Measurements from ENCODE around the gene FLVCR2. TPM values are rescaled to one million over a fixed set of nuclear protein-coding genes. Genes with fewer than 3 reads are reported as not detected.

Gene FLVCR2
- total RNA-seq, 1 experiment from 2014 or later: 2.8 TPM

DNA sequence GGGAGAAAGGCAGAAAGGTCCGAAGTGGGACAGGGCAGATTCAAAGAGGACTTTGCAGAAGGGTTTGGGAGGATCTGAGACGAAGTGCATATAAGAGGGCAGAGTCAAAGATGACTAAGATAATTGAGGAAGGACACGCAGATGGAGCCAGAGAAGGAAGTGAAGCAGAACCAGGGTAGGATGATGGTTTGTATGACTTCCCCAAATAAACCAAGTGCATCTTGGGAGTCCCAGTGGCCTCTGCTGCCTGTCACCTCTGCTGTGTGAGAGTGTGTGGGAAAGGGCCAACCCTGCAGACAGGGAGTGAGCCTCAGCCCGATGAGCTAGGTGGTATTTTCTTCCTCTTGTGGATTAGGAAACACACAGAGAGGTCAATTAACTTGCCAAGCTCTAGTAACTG, 36.8 kb downstream of the FLVCR2 start:
- H3K4me1 ChIP-seq: no peaks in the 10 kb centered on the region

DNA sequence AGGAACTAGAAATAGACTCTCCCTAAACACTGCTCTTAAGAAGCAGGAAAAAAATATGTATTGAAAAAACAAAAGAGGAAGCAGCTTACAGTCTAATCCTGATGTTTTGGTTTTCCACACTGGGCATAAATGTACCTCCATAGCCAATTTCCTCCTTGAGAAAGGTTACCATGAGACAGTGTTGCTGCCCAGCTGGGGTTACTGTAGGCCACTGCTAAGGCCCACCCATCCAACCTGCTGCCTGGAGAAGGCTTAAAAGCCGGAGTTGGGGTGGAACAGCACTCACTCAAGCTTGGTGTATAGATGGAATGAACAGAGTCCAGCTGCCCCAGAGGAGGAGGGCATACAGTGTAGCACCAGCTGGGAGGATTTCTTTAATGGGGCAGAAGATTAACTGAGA, 41.1 kb downstream of the FLVCR2 start:
- no peaks in the 10 kb centered on the region for H3K4me1 ChIP-seq

More for the DNA sequence above, 36.8 kb downstream of the FLVCR2 start:
- no peak for DNase-seq
- Histone ChIP-seq H3K36me3 (no peaks in the 10 kb centered on the region), H3K9me3 (replicated peaks) (0 out of 2 replicates have a peak, but pooled peaks cover 5% of the 10 kb centered on the region), H3K4me3 (no peak overlapping the region), H3K27me3 (no peaks in the 10 kb centered on the region), H3K27ac (no peak overlapping the region)

DNA sequence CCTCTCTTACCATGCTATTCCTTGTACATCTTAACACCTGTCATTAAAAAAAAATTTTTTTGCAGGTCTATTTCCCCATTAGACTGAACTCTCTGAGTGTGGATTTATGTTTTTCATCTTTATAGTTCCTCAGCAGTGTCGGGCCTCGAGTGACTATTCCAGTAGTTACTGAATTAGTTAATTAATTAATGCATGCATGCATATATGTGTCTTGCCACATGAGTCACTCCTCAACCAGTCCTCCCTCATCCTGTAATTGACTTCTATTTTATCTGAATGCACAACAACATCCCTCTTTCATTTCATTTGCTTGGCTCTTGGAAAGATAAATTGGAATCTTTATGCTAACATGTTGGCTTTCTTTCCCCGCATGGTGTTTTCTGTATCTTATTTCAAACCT, 46.6 kb downstream of the FLVCR2 start:
- no peaks in the 10 kb centered on the region for H3K36me3 ChIP-seq
- H3K4me1 ChIP-seq: no peaks in the 10 kb centered on the region
- no peak overlapping the region for H3K27ac ChIP-seq
- DNase-seq: no peak
- H3K9me3 ChIP-seq (replicated peaks): no peaks in the 10 kb centered on the region
- H3K27me3 ChIP-seq: no peaks in the 10 kb centered on the region
- no peak overlapping the region for H3K4me3 ChIP-seq

More for the DNA sequence above, 41.1 kb downstream of the FLVCR2 start:
- Histone ChIP-seq H3K27me3 (no peaks in the 10 kb centered on the region), H3K27ac (no peak overlapping the region), H3K9me3 (replicated peaks) (no peaks in the 10 kb centered on the region), H3K36me3 (no peaks in the 10 kb centered on the region), H3K4me3 (no peak overlapping the region)
- no peak for DNase-seq

DNA sequence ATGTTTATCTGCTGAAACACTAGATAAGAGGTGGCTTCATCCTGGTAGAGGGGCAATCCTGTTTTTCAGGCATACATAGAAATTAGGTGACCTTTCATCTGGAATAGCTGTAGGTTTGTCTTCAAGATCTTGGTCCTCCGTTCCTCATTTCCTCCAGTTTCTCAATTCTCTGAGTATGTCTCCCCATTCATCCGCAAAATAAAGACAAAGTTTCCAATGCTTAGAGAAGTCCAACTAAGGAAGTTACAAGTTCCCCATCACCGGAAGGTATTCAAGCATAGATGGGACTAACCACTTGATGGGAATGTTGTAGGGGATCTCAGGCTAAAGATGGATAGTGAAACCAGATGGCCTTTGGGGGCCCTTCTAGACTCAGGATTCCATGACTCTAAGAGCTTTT, 48.0 kb downstream of the FLVCR2 start:
- Histone ChIP-seq H3K27me3 (no peaks in the 10 kb centered on the region), H3K9me3 (replicated peaks) (no peaks in the 10 kb centered on the region)

DNA sequence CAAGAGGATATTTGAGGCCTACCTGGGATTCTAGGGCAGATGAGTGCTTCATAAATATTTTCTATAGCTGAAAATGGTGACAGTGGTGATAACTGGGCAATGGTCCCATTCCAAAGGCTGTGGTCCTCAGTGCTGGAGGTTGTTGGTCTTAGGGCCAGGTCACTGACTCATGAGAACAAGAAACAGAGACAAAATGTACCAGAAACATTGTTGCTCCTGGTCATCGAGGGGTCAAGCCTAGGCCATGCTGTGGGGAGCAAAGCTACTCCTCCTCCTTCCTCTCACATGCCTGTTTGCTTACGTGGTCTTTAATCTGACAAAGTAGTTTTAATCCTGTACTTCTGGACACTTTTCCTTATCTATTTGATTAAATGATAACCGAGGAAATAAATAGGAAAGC, 48.4 kb downstream of the FLVCR2 start:
- no peak overlapping the region for H3K4me3 ChIP-seq
- H3K4me1 ChIP-seq: peaks cover 11% of the 10 kb centered on the region; the same call in 1 of the 2 replicates
- H3K9me3 ChIP-seq (replicated peaks): no peaks in the 10 kb centered on the region
- H3K27me3 ChIP-seq: no peaks in the 10 kb centered on the region
- no peak overlapping the region for H3K27ac ChIP-seq
- no peaks in the 10 kb centered on the region for H3K36me3 ChIP-seq
- no peak for DNase-seq

More for the DNA sequence above, 48.0 kb downstream of the FLVCR2 start:
- H3K27ac ChIP-seq: no peak overlapping the region
- peaks cover 7% of the 10 kb centered on the region; the same call in 1 of the 2 replicates for H3K4me1 ChIP-seq
- H3K36me3 ChIP-seq: no peaks in the 10 kb centered on the region
- DNase-seq: no peak
- H3K4me3 ChIP-seq: no peak overlapping the region

DNA sequence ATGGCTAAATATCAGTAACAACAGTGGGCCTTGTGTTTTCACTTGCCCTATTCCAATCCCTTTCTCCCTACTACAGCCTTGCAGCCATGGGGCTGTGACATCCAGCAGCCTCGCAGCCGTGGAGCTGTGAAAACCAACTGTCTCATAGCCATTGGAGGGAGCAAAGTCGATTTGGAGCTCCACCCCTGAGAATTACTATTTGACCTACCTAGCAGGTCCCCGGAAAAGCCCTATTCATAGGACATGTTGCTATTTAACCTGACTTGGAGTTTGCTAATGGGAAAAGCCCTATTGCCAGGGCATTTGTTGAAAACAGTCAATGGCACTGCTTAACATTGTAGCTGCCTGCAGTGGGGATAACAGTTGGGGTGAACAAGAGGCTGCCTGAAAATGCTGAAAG, 49.0 kb downstream of the FLVCR2 start:
- DNase-seq: no peak
- Histone ChIP-seq H3K9me3 (replicated peaks) (no peaks in the 10 kb centered on the region), H3K4me1 (peaks cover 11% of the 10 kb centered on the region; the same call in 1 of the 2 replicates), H3K4me3 (no peak overlapping the region), H3K36me3 (no peaks in the 10 kb centered on the region), H3K27me3 (no peaks in the 10 kb centered on the region), H3K27ac (no peak overlapping the region)

DNA sequence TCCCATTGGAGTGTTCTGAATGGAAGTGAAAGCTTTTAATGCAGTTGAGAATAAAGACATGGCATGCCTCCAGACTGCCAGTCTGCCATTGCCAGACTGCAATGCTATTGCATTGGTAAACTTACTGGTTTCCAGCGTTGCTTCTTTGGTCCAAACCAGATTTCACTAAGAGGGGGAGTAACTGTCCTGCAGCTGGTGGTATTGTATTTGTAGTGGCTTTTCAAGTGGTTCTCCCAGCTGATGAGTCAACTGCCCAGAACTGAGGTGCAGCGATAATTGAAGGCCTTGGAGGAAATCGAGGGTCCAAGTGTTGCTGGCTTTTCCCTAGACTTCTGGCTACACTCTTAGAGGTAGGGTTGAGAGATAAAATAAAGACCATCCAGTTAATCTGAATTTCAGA, 50.4 kb downstream of the FLVCR2 start:
- DNase-seq: no peak
- Histone ChIP-seq H3K4me1 (peaks cover 11% of the 10 kb centered on the region; the same call in 1 of the 2 replicates), H3K27ac (no peak overlapping the region), H3K27me3 (no peaks in the 10 kb centered on the region), H3K9me3 (replicated peaks) (no peaks in the 10 kb centered on the region), H3K4me3 (no peak overlapping the region), H3K36me3 (no peaks in the 10 kb centered on the region)

DNA sequence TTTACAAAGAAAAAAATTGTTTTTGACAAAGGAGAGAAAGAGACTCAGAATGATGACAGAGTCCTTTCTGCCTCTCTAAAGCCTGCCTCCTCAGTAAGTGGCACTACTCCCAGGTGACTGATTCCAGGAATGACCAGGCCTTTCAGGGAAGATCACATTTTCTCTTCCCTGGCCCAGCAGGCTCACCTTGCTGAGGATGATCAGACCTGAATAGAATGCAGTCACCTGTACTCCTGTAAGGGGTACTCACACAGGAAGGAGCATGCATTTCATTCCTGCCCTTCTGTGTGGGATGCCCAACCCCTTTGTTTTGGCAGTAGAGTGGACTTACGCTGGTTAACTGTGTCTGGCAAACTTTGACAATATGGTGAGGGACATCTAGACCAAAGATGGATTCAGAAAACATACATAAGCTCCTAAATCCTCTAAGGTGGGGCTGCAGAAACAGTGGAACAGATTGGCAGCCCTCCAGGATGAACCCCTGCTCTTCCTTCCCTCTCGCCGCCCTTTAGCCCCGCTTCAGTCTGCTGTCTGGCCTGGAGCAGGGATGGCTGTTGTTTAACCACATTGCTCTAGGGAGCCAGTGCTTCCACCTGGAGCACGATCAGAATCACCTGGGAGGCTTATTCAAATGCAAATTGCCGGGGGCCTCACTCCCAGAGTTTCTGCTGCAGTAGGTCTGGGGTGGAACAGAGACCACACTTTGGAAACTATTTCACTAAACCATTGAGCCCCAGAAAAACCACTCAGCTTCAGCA, 52.5 kb downstream of the FLVCR2 start:
- no peak for DNase-seq
- peaks cover 16% of the 10 kb centered on the region; the same call in 1 of the 2 replicates for H3K4me1 ChIP-seq
- no peak overlapping the region for H3K4me3 ChIP-seq
- no peaks in the 10 kb centered on the region for H3K9me3 ChIP-seq (replicated peaks)
- no peaks in the 10 kb centered on the region for H3K27me3 ChIP-seq
- no peaks in the 10 kb centered on the region for H3K36me3 ChIP-seq
- H3K27ac ChIP-seq: no peak overlapping the region

DNA sequence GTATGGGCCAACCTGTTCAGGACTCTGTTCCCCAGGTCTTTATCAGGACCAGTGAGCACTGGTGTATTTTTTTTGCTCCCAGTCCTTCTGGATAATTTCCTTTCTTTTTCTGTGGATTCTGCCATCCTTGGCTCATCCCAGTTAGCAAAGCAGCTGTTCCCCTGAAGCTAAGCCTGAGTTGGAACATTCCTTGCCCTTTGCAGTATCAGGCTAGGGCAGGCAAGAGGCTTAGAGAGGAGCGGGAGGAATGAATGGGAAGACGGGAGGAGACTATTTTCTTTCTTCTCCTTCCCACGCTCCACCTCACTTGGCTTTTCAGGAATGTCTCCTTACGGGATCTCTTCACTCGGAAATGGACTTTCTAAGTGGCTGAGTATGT, 53.0 kb downstream of the FLVCR2 start:
- Histone ChIP-seq H3K36me3 (no peaks in the 10 kb centered on the region), H3K4me1 (peaks cover 19% of the 10 kb centered on the region), H3K9me3 (replicated peaks) (no peaks in the 10 kb centered on the region), H3K27me3 (no peaks in the 10 kb centered on the region), H3K27ac (no peak overlapping the region), H3K4me3 (no peak overlapping the region)
- DNase-seq: peak; percentile 13 to 49

DNA sequence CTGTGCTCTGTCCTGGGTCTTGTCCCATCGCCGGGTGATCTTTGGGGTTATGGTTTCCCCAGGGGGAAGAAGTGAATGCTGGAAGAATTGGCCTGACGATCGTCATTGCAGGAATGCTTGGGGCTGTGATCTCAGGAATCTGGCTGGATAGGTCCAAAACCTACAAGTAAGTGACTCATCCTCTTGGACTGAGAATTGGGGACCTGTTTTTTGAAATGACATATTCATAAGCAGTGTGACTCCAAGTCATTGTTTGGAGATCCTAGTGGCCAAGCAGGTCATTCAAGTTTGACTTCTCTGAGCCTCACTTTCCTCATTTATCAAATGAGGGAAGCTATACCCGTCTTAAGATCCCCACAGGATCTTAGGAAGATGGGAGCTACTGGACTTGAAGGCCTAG, 56.4 kb downstream of the FLVCR2 start:
- no peaks in the 10 kb centered on the region for H3K36me3 ChIP-seq
- H3K27ac ChIP-seq: no peak overlapping the region
- H3K4me1 ChIP-seq: peaks cover 23% of the 10 kb centered on the region
- no peak overlapping the region for H3K4me3 ChIP-seq
- H3K9me3 ChIP-seq (replicated peaks): no peaks in the 10 kb centered on the region
- no peak for DNase-seq
- no peaks in the 10 kb centered on the region for H3K27me3 ChIP-seq

DNA sequence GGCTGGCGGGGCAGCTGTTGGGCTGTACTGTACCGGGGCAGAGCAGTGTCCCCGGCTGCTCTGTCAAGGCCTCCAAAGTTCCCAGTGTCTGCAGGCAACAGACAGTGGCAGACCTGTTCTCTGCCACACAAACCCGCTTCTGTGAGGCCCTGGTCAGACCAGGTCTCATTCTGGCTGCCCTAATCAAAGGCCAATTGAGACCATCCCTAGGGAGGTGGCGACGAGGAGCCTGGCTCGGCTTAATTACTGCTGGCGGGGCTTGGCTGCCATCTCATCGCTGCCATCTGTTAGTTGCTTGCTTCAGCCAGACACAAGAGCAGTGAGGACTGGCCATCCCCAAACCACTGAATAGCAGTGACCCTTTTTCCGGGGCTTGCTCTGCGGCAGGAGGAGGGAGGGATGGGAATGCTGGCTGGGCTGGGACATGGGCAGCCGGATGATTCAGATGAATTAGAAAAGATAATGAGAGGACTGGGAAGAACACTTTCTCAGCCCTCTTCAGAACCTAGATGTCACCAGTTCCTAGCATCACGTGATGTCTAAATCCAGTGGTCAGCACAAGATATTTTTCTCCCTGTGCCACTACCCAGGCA, 57.8 kb downstream of the FLVCR2 start:
- Histone ChIP-seq H3K4me1 (peaks cover 18% of the 10 kb centered on the region), H3K27ac (peak overlapping the region; percentile 83), H3K9me3 (replicated peaks) (no peaks in the 10 kb centered on the region), H3K36me3 (no peaks in the 10 kb centered on the region), H3K4me3 (peak overlapping the region; percentile 23), H3K27me3 (no peaks in the 10 kb centered on the region)
- peak; percentile 70 to 72 for DNase-seq

DNA sequence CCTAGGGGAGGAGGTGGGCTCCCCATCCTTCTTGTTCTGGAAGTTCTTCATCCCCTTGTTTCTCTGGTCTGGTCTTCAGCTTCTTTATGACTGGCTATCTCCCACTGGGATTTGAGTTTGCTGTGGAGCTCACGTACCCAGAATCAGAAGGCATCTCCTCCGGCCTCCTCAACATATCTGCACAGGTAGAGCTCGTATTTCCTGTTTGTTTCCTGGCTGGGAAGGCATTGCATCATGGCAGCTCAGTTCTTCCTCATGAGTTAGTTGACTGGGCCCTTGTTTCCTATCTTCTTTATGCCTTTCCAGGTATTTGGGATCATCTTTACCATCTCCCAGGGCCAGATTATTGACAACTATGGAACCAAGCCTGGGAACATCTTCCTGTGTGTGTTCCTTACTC, 62.5 kb downstream of the FLVCR2 start:
- DNase-seq: no peak
- H3K4me3 ChIP-seq: no peak overlapping the region
- no peaks in the 10 kb centered on the region for H3K9me3 ChIP-seq (replicated peaks)
- H3K27me3 ChIP-seq: no peaks in the 10 kb centered on the region
- H3K27ac ChIP-seq: no peak overlapping the region
- no peaks in the 10 kb centered on the region for H3K36me3 ChIP-seq
- H3K4me1 ChIP-seq: peaks cover 25% of the 10 kb centered on the region

DNA sequence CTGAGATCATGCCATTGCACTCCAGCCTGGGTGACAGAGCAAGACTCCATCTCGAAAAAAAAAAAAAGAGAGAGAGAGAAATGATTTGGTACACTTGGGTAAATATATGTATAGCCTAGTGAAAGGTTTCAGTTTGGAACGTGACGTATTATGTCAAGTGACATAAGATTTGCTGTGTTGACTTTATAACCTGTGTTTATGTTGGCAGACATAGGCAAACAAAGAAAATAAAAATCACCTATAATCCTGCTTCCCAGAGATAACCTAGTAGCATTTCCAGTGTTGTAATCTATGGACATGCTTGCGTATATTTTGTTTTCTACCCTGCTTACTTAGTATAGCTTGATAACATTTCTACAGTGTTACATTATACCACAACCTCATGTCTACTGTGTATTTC, 65.6 kb downstream of the FLVCR2 start:
- Histone ChIP-seq H3K4me1 (peaks cover 44% of the 10 kb centered on the region), H3K36me3 (no peaks in the 10 kb centered on the region), H3K9me3 (replicated peaks) (no peaks in the 10 kb centered on the region), H3K27ac (peak overlapping the region; percentile 96; the same call in 1 of the 2 replicates), H3K4me3 (no peak overlapping the region), H3K27me3 (no peaks in the 10 kb centered on the region)
- DNase-seq: no peak

DNA sequence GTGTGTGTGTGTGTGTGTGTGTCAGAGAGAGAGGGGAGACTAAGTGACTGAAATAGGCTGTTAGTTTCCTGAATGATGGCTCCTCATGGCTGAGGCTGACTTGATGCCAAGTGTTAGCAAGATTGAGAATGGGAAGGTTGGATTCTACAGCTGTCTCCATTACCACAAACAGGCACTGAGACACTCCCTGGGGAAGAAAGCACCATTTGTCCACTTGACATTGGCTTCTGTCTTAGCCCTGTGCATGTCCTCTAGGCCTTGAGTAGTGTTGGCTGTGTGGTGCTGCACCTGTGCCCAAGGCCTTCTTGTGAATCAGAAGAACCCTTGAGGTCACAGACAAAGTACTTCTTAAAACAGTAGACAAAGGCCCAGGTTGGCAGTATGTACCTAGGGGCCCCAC, 66.6 kb downstream of the FLVCR2 start:
- Histone ChIP-seq H3K4me3 (no peak overlapping the region), H3K36me3 (peaks cover under 1% of the 10 kb centered on the region), H3K4me1 (peaks cover 48% of the 10 kb centered on the region), H3K27me3 (no peaks in the 10 kb centered on the region), H3K27ac (peak overlapping the region; percentile 96), H3K9me3 (replicated peaks) (no peaks in the 10 kb centered on the region)
- DNase-seq: peak; percentile 81 to 91

DNA sequence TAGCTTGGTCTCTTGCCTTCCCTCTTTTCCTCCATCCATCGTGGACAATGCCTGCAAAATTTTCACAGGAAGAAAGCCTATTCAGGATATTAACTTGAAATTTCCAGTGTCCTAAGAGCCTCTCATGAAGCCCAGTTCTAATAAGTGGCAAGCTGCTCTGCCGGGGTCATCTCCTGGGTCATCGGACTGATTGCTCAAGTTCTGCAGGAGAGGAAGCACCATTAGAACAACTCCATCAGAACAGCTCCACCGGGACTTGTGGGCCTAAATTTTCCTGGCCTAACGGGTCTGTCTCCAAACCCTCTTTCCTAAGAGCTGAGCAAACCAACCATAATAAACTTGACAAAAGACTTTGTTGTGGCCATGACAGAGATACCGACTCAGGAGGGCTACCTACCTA, 68.3 kb downstream of the FLVCR2 start:
- Histone ChIP-seq H3K4me1 (peaks cover 48% of the 10 kb centered on the region), H3K27ac (peak overlapping the region; percentile 96)
- DNase-seq: no peak

More for the DNA sequence above, 68.3 kb downstream of the FLVCR2 start:
- Histone ChIP-seq H3K36me3 (peaks cover 4% of the 10 kb centered on the region), H3K27me3 (no peaks in the 10 kb centered on the region), H3K9me3 (replicated peaks) (no peaks in the 10 kb centered on the region), H3K4me3 (no peak overlapping the region)
